Measurements from ENCODE around the gene PDZD4. TPM values are rescaled to one million over a fixed set of nuclear protein-coding genes. Genes with fewer than 3 reads are reported as not detected.

Gene PDZD4
- total and polyA plus RNA-seq, 8 donors, result 2.1 to 11.1 (median 5.2) TPM

GRCh38 chrX:153857348-153857903 is 27.1 kb upstream of the PDZD4 start:
- Histone ChIP-seq H3K4me3 (no peak overlapping the region), H3K4me1 (no peaks in the 10 kb centered on the region), H3K36me3 (no peaks in the 10 kb centered on the region), H3K27me3 (peaks cover 0 to 19% (median 12%) of the 10 kb centered on the region in 3 donors), H3K27ac (no peak overlapping the region), H3K9me3 (peaks cover 0 to 6% (median 2%) of the 10 kb centered on the region in 4 donors)
- DNase-seq, result no peak
- WGBS, 5 donors, result 49 to 77% (median 57%) methylated on average over 2 of the region's 2 CpGs
- TF ChIP-seq POLR2AphosphoS5 (IDR thresholded peaks at IDR 0.05) (no peak), POLR2A (IDR thresholded peaks at IDR 0.05) (no peak), EP300 (IDR thresholded peaks at IDR 0.05) (no peak), CTCF (IDR thresholded peaks at IDR 0.05) (no peak)
- intact Hi-C loops (cut with DNase I; ENCODE audit: low total_unique reads), result no loop called here

- Histone ChIP-seq H3K27ac (no peak overlapping the region), H3K4me3 (no peak overlapping the region), H3K27me3 (peaks cover 0 to 24% (median 7%) of the 10 kb centered on the region in 3 donors), H3K4me1 (no peaks in the 10 kb centered on the region), H3K36me3 (no peaks in the 10 kb centered on the region), H3K9me3 (peaks cover 0 to 6% (median 2%) of the 10 kb centered on the region in 4 donors)
- intact Hi-C loops (cut with DNase I; ENCODE audit: low total_unique reads), result no loop called here
- TF ChIP-seq EP300 (IDR thresholded peaks at IDR 0.05) (no peak), POLR2A (IDR thresholded peaks at IDR 0.05) (no peak), POLR2AphosphoS5 (IDR thresholded peaks at IDR 0.05) (no peak), CTCF (IDR thresholded peaks at IDR 0.05) (no peak)
- 66 to 88% (median 80%) methylated on average over 6 to 9 of the region's 9 CpGs for WGBS, 5 donors
- DNase-seq, result no peak
These were observed 24.4 kb upstream of the PDZD4 start for GRCh38 chrX:153854702-153855101.

- no peaks in the 10 kb centered on the region for H3K36me3 ChIP-seq
- WGBS, 5 donors, result 73 to 89% (median 87%) methylated on average over 3 of the region's 3 CpGs; no CpG with 5 or more reads in 1 of the 5 donors
- DNase-seq, result peak in 1 of 2 donors; percentile 1
- intact Hi-C loops (cut with DNase I; ENCODE audit: low total_unique reads), result no loop called here
- peaks cover 0 to 24% (median 7%) of the 10 kb centered on the region in 3 donors for H3K27me3 ChIP-seq
- no peak overlapping the region for H3K4me3 ChIP-seq
- H3K27ac ChIP-seq, result no peak overlapping the region
- peaks cover 0 to 6% (median 2%) of the 10 kb centered on the region in 4 donors for H3K9me3 ChIP-seq
- H3K4me1 ChIP-seq, result no peaks in the 10 kb centered on the region
- TF ChIP-seq POLR2AphosphoS5 (IDR thresholded peaks at IDR 0.05) (no peak), CTCF (IDR thresholded peaks at IDR 0.05) (no peak), EP300 (IDR thresholded peaks at IDR 0.05) (no peak), POLR2A (IDR thresholded peaks at IDR 0.05) (no peak)
These were observed 23.5 kb upstream of the PDZD4 start for GRCh38 chrX:153853902-153854267.

- peak in 1 of 2 donors; percentile 1 for DNase-seq
- H3K27ac ChIP-seq, result no peak overlapping the region
- no peak overlapping the region for H3K4me3 ChIP-seq
- H3K4me1 ChIP-seq, result no peaks in the 10 kb centered on the region
- TF ChIP-seq CTCF (IDR thresholded peaks at IDR 0.05) (no peak), POLR2AphosphoS5 (IDR thresholded peaks at IDR 0.05) (no peak), EP300 (IDR thresholded peaks at IDR 0.05) (no peak), POLR2A (IDR thresholded peaks at IDR 0.05) (no peak)
- intact Hi-C loops (cut with DNase I; ENCODE audit: low total_unique reads), result no loop called here
- no peaks in the 10 kb centered on the region for H3K36me3 ChIP-seq
- peaks cover 0 to 23% (median 7%) of the 10 kb centered on the region in 3 donors for H3K27me3 ChIP-seq
- H3K9me3 ChIP-seq, result peaks cover 0 to 6% (median 2%) of the 10 kb centered on the region in 4 donors
- 47 to 75% (median 59%) methylated on average over 3 of the region's 3 CpGs for WGBS, 5 donors
These were observed 23.0 kb upstream of the PDZD4 start for GRCh38 chrX:153853180-153853901.

All from stomach (tissue), 9 donors.